Measurements from ENCODE around the gene GRAMD1A. TPM values are rescaled to one million over a fixed set of nuclear protein-coding genes. Genes with fewer than 3 reads are reported as not detected.

The GRAMD1A gene
- total and polyA plus RNA-seq, 2 of the 8 experiments (the other 6 are each of a cell fraction or from before 2014, with no cell fraction given): 113 to 154 TPM

DNA sequence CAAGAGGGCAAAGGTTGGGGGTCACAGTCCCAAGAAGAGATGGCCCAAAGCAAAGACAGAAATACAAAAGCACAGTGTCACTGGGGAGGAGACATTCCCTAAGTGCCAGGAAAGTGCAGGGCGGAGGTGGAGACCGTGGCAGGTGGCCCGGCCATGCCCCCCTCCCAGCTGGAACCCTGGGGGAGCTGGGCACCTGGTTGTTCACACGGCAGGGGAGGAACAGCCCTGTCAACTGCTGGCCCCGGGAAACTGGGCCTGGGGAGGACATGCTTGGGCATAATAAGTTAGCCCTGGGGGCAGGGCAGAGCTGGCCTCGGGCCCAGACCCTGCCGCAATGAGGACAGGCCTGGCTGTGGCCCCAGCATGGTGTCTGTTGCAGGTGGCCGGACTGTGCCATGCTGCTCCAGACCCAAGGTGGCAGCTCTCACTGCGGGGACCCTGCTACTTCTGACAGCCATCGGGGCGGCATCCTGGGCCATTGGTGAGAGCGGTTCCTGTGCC is 48.8 kb downstream of the GRAMD1A start:
- H2AK5ac ChIP-seq (ENCODE audit: low read depth, low read length): no peak overlapping the region
- H4K20me1 ChIP-seq (replicated peaks in 1 of 2; ENCODE audit: control insufficient read depth in 1 of 2, insufficient read depth in 2 of 2, low read length in 2 of 2): peaks cover 2 to 5% of the 10 kb centered on the region in 2 experiments
- H3K9me3 ChIP-seq (ENCODE audit: insufficient read depth in 2 of 2, low read depth in 1 of 2, low read length in 1 of 2): no peaks in the 10 kb centered on the region
- 86% methylated on average over 12 of the region's 12 CpGs; no CpG with 5 or more reads in 1 of the 2 experiments for WGBS, 2 experiments (ENCODE audit: extremely low coverage in 1 of 2, insufficient coverage in 1 of 2, insufficient read length in 1 of 2, insufficient replicate concordance in 2 of 2, low coverage in 1 of 2, low lambda C conversion rate in 2 of 2, missing lambda C conversion rate in 1 of 2)
- ChIA-PET CTCF (ENCODE audit: partially characterized antibody) (interaction anchor here (0.8 to 13.0 kb wide), 8 partner anchors 13 to 88 kb away, joined by 3 to 56 read pairs (median 4); partner anchors contain the start of gene FXYD3), POLR2A (ENCODE audit: partially characterized antibody) (interaction anchor here (0.9 kb wide), 2 partner anchors 10 to 93 kb away, joined by 3 to 5 read pairs; no protein-coding TSS in a partner anchor)
- no peaks in the 10 kb centered on the region for H3K27me3 ChIP-seq (replicated peaks in 1 of 4; ENCODE audit: control insufficient read depth in 3 of 4, extremely low read depth in 1 of 4, insufficient read depth in 3 of 4, low read length in 3 of 4)
- H3K4me2 ChIP-seq (ENCODE audit: insufficient read depth in 1 of 2, low read depth in 2 of 2, low read length in 2 of 2): no peak overlapping the region
- H3K23me2 ChIP-seq (ENCODE audit: low read depth, low read length): no peaks in the 10 kb centered on the region
- no peak overlapping the region for H2AFZ ChIP-seq (ENCODE audit: low read length)
- no peak overlapping the region for H4K91ac ChIP-seq (replicated peaks; ENCODE audit: insufficient read length, low read length)
- H4K5ac ChIP-seq (ENCODE audit: insufficient read length, low read depth, low read length): no peak overlapping the region
- H4K8ac ChIP-seq (ENCODE audit: extremely low read depth, insufficient read depth, low read length): no peak overlapping the region
- no peaks in the 10 kb centered on the region; a peak in 1 of 8 replicates for H3K36me3 ChIP-seq (ENCODE audit: control insufficient read depth in 2 of 4, insufficient read depth in 4 of 4, low read length in 3 of 4)
- H3K18ac ChIP-seq (ENCODE audit: extremely low read depth, low read length): no peak overlapping the region
- no peak overlapping the region for H2BK20ac ChIP-seq (ENCODE audit: low read length)
- no peak overlapping the region for H3K27ac ChIP-seq (ENCODE audit: low read depth, low read length)
- H3K79me1 ChIP-seq (ENCODE audit: low read depth, low read length): no peaks in the 10 kb centered on the region
- H3K4me3 ChIP-seq (ENCODE audit: extremely low read depth in 1 of 4, insufficient read depth in 2 of 4, low read depth in 3 of 4, low read length in 4 of 4): no peak overlapping the region
- FAIRE-seq (no peak), DNase-seq (ENCODE audit: low read depth in 1 of 2, low spot score in 2 of 2) (no peak)
- peaks cover 0 to 15% (median 8%) of the 10 kb centered on the region in 4 experiments; a peak in 5 of 7 replicates for H3K4me1 ChIP-seq (replicated peaks in 1 of 4; ENCODE audit: control insufficient read depth in 3 of 4, insufficient read depth in 4 of 4, low read length in 3 of 4)
- no peak overlapping the region for H3K9ac ChIP-seq (replicated peaks in 1 of 4; ENCODE audit: extremely low read depth in 1 of 4, low read depth in 3 of 4, low read length in 3 of 4)
- no peak overlapping the region for H2BK120ac ChIP-seq (replicated peaks; ENCODE audit: low read depth, low read length)
- no peak overlapping the region for H2BK15ac ChIP-seq (ENCODE audit: low read length)
- no peak overlapping the region for H2BK5ac ChIP-seq (ENCODE audit: low read depth, low read length)
- peaks cover 0 to 4% of the 10 kb centered on the region in 2 experiments; a peak in 1 of 4 replicates for H3K79me2 ChIP-seq (ENCODE audit: control insufficient read depth in 1 of 2, insufficient read depth in 2 of 2, low read length in 2 of 2)
- H3K4ac ChIP-seq (replicated peaks; ENCODE audit: insufficient read length, low read depth, low read length): no peak overlapping the region
- no peak overlapping the region for H2BK12ac ChIP-seq (ENCODE audit: low read depth, low read length)
- H3K23ac ChIP-seq (ENCODE audit: insufficient read length): no peak overlapping the region
- no peak overlapping the region for H3K14ac ChIP-seq (ENCODE audit: insufficient read length)
- no peak overlapping the region for H3K56ac ChIP-seq (replicated peaks; ENCODE audit: insufficient read length, low read depth, low read length)
- no peak for TF ChIP-seq SIN3A (conservative IDR thresholded peaks at IDR 0.05 in 1 of 2, IDR thresholded peaks at IDR 0.05 in 1 of 2; ENCODE audit: low read depth in 1 of 2, low read length in 2 of 2)
- TF ChIP-seq JUND (IDR thresholded peaks at IDR 0.05; ENCODE audit: low read length): no peak
- no peak for TF ChIP-seq EGR1 (IDR thresholded peaks at IDR 0.05; ENCODE audit: borderline replicate concordance, low read depth, low read length)
- no peak for TF ChIP-seq EZH2 (IDR thresholded peaks at IDR 0.05; ENCODE audit: low read depth, low read length, severe bottlenecking)
- no peak for TF ChIP-seq NRF1 (IDR thresholded peaks at IDR 0.05; ENCODE audit: low read depth, low read length)
- TF ChIP-seq POU5F1 (IDR thresholded peaks at IDR 0.05; ENCODE audit: low read depth, low read length): no peak
- no peak for TF ChIP-seq RFX5 (IDR thresholded peaks at IDR 0.05; ENCODE audit: borderline replicate concordance, low read depth, low read length)
- TF ChIP-seq SRF (IDR thresholded peaks at IDR 0.05; ENCODE audit: low read depth, low read length): no peak
- TF ChIP-seq RAD21 (IDR thresholded peaks at IDR 0.05 in 1 of 2, conservative IDR thresholded peaks at IDR 0.05 in 1 of 2; ENCODE audit: low read depth in 2 of 2, low read length in 2 of 2): no peak
- TF ChIP-seq CEBPB (IDR thresholded peaks at IDR 0.05; ENCODE audit: low read depth, low read length): no peak
- TF ChIP-seq BACH1 (IDR thresholded peaks at IDR 0.05; ENCODE audit: low read length): no peak
- TF ChIP-seq EP300 (IDR thresholded peaks at IDR 0.05; ENCODE audit: borderline replicate concordance in 1 of 2, low read depth in 2 of 2, low read length in 2 of 2): no peak
- TF ChIP-seq POLR2AphosphoS5 (IDR thresholded peaks at IDR 0.05; ENCODE audit: low read depth, low read length): no peak
- TF ChIP-seq TAF1 (IDR thresholded peaks at IDR 0.05; ENCODE audit: low read depth, low read length): no peak

Data from H1 (cell line).